CD8-positive, alpha-beta memory T cell (primary cell): ENCODE data around the gene VEZF1. TPM values are rescaled to one million over a fixed set of nuclear protein-coding genes. Genes with fewer than 3 reads are reported as not detected.

Experiments
- CTCF ChIA-PET: fragments of 350-600 bp; sonication (Branson Sonifier 250); formaldehyde crosslinking; loops from one replicate; lab custom pipeline; 2021; ENCODE audit warnings: antibody characterized with exemption; lab: Charles Lee
- POLR2A ChIA-PET: fragments of 350-600 bp; sonication (Branson Sonifier 250); formaldehyde crosslinking; loops from one replicate; lab custom pipeline; 2021; ENCODE audit warnings: antibody characterized with exemption; lab: Charles Lee
- DNase-seq, 5 donors: peaks; one replicate each; pipeline versions ENCODE4 v3.0.0 to v3.0.0-alpha.2; 2020 to 2022; ENCODE audit warnings: mixed read lengths in 1 of 5
- H3K27ac ChIP-seq: one replicate; pipeline ENCODE4 v1.7.0; 2013; ENCODE audit warnings: low read depth, mild to moderate bottlenecking, low read length, moderate library complexity
- H3K27me3 ChIP-seq: 2 replicates; pipeline ENCODE4 v1.7.0; 2013; ENCODE audit warnings: low read length, mild to moderate bottlenecking; ENCODE audit not compliant: insufficient read depth, poor library complexity, severe bottlenecking
- H3K36me3 ChIP-seq: 2 replicates; pipeline ENCODE4 v1.7.0; 2013; ENCODE audit warnings: mild to moderate bottlenecking, low read length, moderate library complexity; ENCODE audit not compliant: insufficient read depth
- H3K4me1 ChIP-seq: 2 replicates; pipeline ENCODE4 v1.7.0; 2013; ENCODE audit warnings: mild to moderate bottlenecking, low read length, moderate library complexity; ENCODE audit not compliant: insufficient read depth
- H3K4me3 ChIP-seq: 2 replicates; pipeline ENCODE4 v1.7.0; 2013; ENCODE audit warnings: mild to moderate bottlenecking, low read length
- H3K9me3 ChIP-seq: 2 replicates; pipeline ENCODE4 v1.7.0; 2013; ENCODE audit warnings: mild to moderate bottlenecking, low read length
- H3K27ac Mint-ChIP-seq, 8 donors: one replicate each; pipeline ENCODE4 v1.8.0; 2020 to 2021; ENCODE audit warnings: mixed read lengths in 8 of 8, mild to moderate bottlenecking in 6 of 8, inconsistent platforms in 3 of 8, moderate library complexity in 3 of 8
- H3K27me3 Mint-ChIP-seq, 2 donors: one replicate each; pipeline ENCODE4 v1.8.0; 2020 to 2021; ENCODE audit warnings: mixed read lengths in 2 of 2, mild to moderate bottlenecking in 1 of 2, moderate library complexity in 1 of 2
- H3K36me3 Mint-ChIP-seq, 3 donors: one replicate each; pipeline ENCODE4 v1.8.0; 2020 to 2021; ENCODE audit warnings: mixed read lengths in 3 of 3, inconsistent platforms in 1 of 3, mild to moderate bottlenecking in 1 of 3
- H3K4me1 Mint-ChIP-seq, 3 donors: one replicate each; pipeline ENCODE4 v1.8.0; 2020 to 2021; ENCODE audit warnings: mixed read lengths in 3 of 3, inconsistent platforms in 1 of 3, mild to moderate bottlenecking in 1 of 3
- H3K4me3 Mint-ChIP-seq, 7 donors: one replicate each; pipeline ENCODE4 v1.8.0; 2020 to 2021; ENCODE audit warnings: mixed read lengths in 7 of 7, mild to moderate bottlenecking in 6 of 7, moderate library complexity in 4 of 7, inconsistent platforms in 2 of 7
- H3K9me3 Mint-ChIP-seq, 5 donors: one replicate each; pipeline ENCODE4 v1.8.0; 2020 to 2022; ENCODE audit warnings: mixed read lengths in 5 of 5, mild to moderate bottlenecking in 3 of 5, moderate library complexity in 2 of 5, inconsistent platforms in 1 of 5
- polyA plus RNA-seq: library from polyadenylated mRNA; unstranded; fragments of 300-500 nt; fragmentation: Illumina TruSeq; gene quantifications from one replicate; pipeline ENCODE4 v1.2.3, GENCODE V29; 2021
- total RNA-seq, 2 experiments: library from RNA; stranded (reverse); gene quantifications; one replicate each; pipeline ENCODE4 v1.2.3, GENCODE V29; 2021

The VEZF1 gene, protein sequence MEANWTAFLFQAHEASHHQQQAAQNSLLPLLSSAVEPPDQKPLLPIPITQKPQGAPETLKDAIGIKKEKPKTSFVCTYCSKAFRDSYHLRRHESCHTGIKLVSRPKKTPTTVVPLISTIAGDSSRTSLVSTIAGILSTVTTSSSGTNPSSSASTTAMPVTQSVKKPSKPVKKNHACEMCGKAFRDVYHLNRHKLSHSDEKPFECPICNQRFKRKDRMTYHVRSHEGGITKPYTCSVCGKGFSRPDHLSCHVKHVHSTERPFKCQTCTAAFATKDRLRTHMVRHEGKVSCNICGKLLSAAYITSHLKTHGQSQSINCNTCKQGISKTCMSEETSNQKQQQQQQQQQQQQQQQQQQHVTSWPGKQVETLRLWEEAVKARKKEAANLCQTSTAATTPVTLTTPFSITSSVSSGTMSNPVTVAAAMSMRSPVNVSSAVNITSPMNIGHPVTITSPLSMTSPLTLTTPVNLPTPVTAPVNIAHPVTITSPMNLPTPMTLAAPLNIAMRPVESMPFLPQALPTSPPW
- total RNA-seq (10 to 100 TPM; 29.1 to 29.5 TPM), polyA plus RNA-seq (50.8 TPM)

DNA sequence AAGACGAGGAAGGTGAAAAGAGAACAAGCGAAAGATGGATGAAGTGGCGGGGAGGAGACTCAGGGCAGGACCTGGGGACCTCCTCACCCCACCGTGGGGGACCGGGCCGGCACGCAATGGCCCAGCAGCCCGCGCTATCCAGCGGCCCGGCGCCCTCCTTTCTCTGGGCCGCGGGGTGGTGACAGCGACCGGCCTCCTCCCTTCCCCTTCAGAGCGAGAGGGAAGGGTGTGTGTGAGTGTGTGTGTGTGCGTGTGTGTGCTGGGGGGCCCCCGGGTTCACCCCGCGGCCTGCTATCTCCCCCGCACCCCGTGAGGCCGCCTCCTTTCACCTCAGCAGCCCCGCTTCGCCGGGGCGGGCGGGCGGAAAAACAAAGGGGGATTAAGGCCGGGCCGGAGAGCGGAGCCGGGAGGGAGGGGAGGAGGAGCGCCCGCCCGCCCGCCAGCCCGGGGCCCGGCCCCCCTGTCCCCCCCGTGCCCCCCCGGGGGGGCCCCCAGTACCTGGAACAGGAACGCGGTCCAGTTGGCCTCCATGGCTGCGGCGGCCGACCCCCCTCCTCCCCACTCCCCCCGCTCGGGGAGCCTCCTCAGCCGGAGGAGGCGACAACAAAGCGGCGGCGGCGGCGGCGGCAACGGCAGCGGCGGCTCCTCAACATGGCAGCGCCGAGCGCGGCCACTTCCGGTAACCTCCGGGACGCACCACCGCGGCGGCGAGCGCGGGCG, at the start of gene VEZF1:
TSS of gene VEZF1 (minus strand) at position 674 of the 720 bp plus-strand sequence. CDS start at position 531, 143 bp downstream.
- peak within 1 kb of the TSS; percentile 84 for H3K4me3 ChIP-seq
- CTCF ChIA-PET: interaction anchor here (1.1 to 3.2 kb wide), 4 partner anchors 9 to 19 kb away, joined by 3 to 18 read pairs (median 7); partner anchors contain the start of gene SRSF1

DNA sequence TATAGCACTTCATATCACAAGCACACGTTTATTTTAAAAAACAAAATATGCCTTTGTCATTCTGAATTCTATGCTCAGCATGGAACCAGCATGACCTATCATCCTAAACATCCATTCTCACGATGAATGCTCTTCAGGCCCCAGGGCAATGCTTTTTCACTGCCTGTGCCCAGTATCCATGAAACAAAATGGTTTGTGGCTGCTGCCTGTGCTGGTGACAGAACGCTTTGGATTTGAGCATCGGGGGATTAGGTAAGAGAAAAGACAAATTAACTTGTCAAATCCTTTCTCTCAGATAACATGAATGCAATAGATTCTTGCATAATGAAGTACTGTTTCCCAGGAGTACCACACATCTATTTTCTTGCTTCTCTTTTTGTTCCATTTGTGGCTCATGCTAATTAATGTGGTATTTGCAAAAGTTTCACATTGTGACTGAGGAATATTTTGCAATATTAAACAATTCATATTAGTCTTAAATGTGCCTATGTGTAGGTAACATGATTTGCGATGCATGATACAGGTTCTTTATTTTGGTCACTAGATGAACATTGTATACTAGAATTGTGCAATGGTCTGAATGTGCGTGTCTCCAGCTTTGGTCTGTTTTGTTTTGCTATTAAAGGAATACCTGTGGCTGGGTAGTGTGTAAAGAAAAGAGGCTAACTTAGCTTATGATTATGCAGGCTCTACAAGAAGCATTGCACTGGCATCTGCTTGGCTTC, 44.8 kb upstream of the VEZF1 start:
- H3K4me1 Mint-ChIP-seq: no peaks in the 10 kb centered on the region
- H3K27me3 Mint-ChIP-seq: peaks cover 15 to 34% of the 10 kb centered on the region in 2 donors
- Histone ChIP-seq H3K9me3 (no peaks in the 10 kb centered on the region), H3K4me1 (no peaks in the 10 kb centered on the region), H3K4me3 (no peak overlapping the region), H3K36me3 (no peaks in the 10 kb centered on the region), H3K27ac (no peak overlapping the region), H3K27me3 (no peaks in the 10 kb centered on the region)
- no peak overlapping the region for H3K27ac Mint-ChIP-seq
- POLR2A ChIA-PET: no interaction called here
- no peaks in the 10 kb centered on the region for H3K9me3 Mint-ChIP-seq
- DNase-seq: no peak
- no peaks in the 10 kb centered on the region for H3K36me3 Mint-ChIP-seq
- CTCF ChIA-PET: no interaction called here
- H3K4me3 Mint-ChIP-seq: no peak overlapping the region

More for the DNA sequence above, at the start of gene VEZF1:
- H3K4me1 ChIP-seq: peaks cover 48% of the 10 kb centered on the region
- peak within 1 kb of the TSS; percentile 59 for H3K27ac ChIP-seq
- DNase-seq: peak; percentile 68 to 85 (median 75)
- Mint-ChIP-seq H3K4me3 (peak within 1 kb of the TSS; percentile 94 to 98 (median 94)), H3K27me3 (peaks cover 0 to 2% of the 10 kb centered on the region in 2 donors), H3K4me1 (peaks cover 59 to 67% (median 62%) of the 10 kb centered on the region in 3 donors), H3K27ac (peak within 1 kb of the TSS; percentile 87 to 96 (median 94)), H3K36me3 (peaks cover 0 to 38% (median 0%) of the 10 kb centered on the region in 3 donors), H3K9me3 (no peaks in the 10 kb centered on the region)
- H3K9me3 ChIP-seq: no peaks in the 10 kb centered on the region
- H3K36me3 ChIP-seq: peaks cover 4% of the 10 kb centered on the region
- POLR2A ChIA-PET: interaction anchor here (0.7 to 1.8 kb wide), 5 partner anchors 11 to 127 kb away, joined by 3 to 18 read pairs (median 6); partner anchors contain the start of gene SRSF1
- H3K27me3 ChIP-seq: no peaks in the 10 kb centered on the region

DNA sequence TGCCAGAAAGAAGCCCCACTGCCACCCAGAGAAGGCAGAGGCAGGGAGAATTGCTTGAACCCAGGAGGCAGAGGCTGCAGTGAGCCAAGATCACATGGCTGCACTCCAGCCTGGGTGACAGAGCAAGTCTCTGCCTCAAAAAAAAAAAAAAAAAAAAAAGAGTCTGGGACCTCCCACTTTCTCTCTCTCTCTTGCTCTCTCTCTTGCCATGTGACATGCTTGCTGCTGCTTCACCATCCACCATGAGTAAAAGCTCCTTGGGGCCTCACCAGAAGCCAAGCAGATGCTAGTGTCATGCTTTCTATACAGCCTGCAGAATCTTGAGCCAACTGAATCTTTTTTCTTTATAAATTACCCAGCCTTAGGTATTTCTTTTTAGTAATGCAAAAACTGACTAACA, 40.5 kb upstream of the VEZF1 start:
- CTCF ChIA-PET: no interaction called here
- no peaks in the 10 kb centered on the region for H3K9me3 ChIP-seq
- H3K27ac ChIP-seq: no peak overlapping the region
- no peaks in the 10 kb centered on the region for H3K4me1 Mint-ChIP-seq
- H3K27ac Mint-ChIP-seq: no peak overlapping the region
- H3K27me3 ChIP-seq: no peaks in the 10 kb centered on the region
- H3K4me3 Mint-ChIP-seq: no peak overlapping the region
- H3K9me3 Mint-ChIP-seq: no peaks in the 10 kb centered on the region
- POLR2A ChIA-PET: no interaction called here
- no peaks in the 10 kb centered on the region for H3K36me3 Mint-ChIP-seq
- no peak for DNase-seq
- H3K36me3 ChIP-seq: no peaks in the 10 kb centered on the region
- H3K4me1 ChIP-seq: no peaks in the 10 kb centered on the region
- peaks cover 17 to 51% of the 10 kb centered on the region in 2 donors for H3K27me3 Mint-ChIP-seq
- H3K4me3 ChIP-seq: no peak overlapping the region

DNA sequence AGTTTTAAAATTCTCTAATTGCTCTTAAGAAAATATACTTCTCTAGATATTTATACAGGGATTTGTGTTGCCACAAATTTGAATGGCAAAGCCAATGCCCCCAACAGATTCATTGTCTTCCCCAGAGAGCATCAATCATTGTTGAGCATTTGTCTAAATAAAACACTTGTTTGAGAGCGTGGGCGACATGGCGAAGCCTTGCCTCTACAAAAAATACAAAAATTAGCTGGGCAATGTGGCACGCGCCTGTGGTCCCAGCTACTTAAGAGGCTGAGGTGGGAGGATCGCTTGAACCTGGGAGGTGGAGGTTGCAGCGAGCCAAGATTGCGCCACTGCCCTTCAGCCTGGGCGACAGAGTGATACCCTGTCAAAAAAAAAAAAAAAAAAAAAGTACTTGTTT, 32.3 kb upstream of the VEZF1 start:
- H3K4me1 Mint-ChIP-seq: no peaks in the 10 kb centered on the region
- H3K36me3 Mint-ChIP-seq: no peaks in the 10 kb centered on the region

DNA sequence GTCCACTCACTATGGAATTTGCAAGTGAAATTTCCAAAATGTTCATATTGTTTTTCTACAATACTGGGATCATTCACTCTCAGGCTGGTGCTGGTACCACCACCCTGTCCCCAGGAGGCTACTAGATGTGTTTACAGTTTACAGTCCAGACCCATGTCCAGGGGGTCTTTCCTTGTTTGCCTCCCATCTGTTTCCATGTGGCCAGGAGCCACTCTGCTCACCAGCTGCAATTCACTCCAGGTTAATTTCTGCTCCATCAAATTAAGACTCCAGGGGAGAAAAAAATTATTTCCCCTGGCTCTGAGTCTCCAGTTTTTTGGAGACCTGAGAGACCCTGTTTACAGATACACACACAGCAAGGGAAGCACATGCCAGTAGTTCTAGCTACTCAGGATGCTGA, 31.5 kb upstream of the VEZF1 start:
- ChIA-PET CTCF (interaction anchor here (1.2 kb wide), 1 partner anchor 20 kb away, joined by 3 read pairs; no protein-coding TSS in a partner anchor), POLR2A (no interaction called here)
- H3K36me3 ChIP-seq: no peaks in the 10 kb centered on the region
- no peaks in the 10 kb centered on the region for H3K9me3 ChIP-seq
- H3K27ac Mint-ChIP-seq: no peak overlapping the region
- no peaks in the 10 kb centered on the region for H3K4me1 ChIP-seq
- H3K4me3 Mint-ChIP-seq: no peak overlapping the region
- H3K4me3 ChIP-seq: no peak overlapping the region
- H3K9me3 Mint-ChIP-seq: no peaks in the 10 kb centered on the region
- H3K27ac ChIP-seq: no peak overlapping the region
- H3K4me1 Mint-ChIP-seq: no peaks in the 10 kb centered on the region
- no peak for DNase-seq
- peaks cover 9 to 40% of the 10 kb centered on the region in 2 donors for H3K27me3 Mint-ChIP-seq
- no peaks in the 10 kb centered on the region for H3K36me3 Mint-ChIP-seq
- peaks cover 4% of the 10 kb centered on the region for H3K27me3 ChIP-seq

More for the DNA sequence above, 32.3 kb upstream of the VEZF1 start:
- no peak overlapping the region for H3K4me3 Mint-ChIP-seq
- Histone ChIP-seq H3K27ac (no peak overlapping the region), H3K36me3 (no peaks in the 10 kb centered on the region), H3K4me3 (no peak overlapping the region), H3K27me3 (peaks cover 4% of the 10 kb centered on the region), H3K4me1 (no peaks in the 10 kb centered on the region), H3K9me3 (no peaks in the 10 kb centered on the region)
- DNase-seq: no peak
- ChIA-PET CTCF (no interaction called here), POLR2A (no interaction called here)
- no peak overlapping the region for H3K27ac Mint-ChIP-seq
- H3K9me3 Mint-ChIP-seq: no peaks in the 10 kb centered on the region
- H3K27me3 Mint-ChIP-seq: peaks cover 12 to 45% of the 10 kb centered on the region in 2 donors

DNA sequence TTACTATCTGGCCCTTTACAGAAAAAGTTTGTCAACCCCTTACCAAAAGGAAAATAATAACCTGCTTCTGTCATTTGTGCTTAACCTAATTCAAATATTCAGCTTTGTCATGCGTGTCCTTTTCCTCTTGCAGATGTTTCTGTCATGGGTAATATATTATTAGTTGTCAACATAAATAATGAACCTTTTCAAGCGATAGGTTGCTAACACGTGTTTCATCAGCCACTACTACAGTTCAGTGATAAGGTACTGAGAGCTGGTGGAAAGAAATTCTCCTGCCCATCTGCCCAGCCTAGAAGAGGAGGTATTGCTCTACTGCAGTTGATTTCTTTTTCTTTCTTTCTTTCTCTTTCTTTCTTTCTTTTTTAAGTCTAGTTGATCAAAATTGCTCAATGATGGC, 31.0 kb upstream of the VEZF1 start:
- ChIA-PET POLR2A (no interaction called here), CTCF (interaction anchor here (1.2 kb wide), 1 partner anchor 19 kb away, joined by 3 read pairs; no protein-coding TSS in a partner anchor)
- Mint-ChIP-seq H3K4me1 (no peaks in the 10 kb centered on the region), H3K27me3 (peaks cover 6 to 38% of the 10 kb centered on the region in 2 donors), H3K27ac (no peak overlapping the region), H3K9me3 (no peaks in the 10 kb centered on the region), H3K4me3 (no peak overlapping the region), H3K36me3 (no peaks in the 10 kb centered on the region)
- Histone ChIP-seq H3K27ac (no peak overlapping the region), H3K9me3 (no peaks in the 10 kb centered on the region), H3K36me3 (no peaks in the 10 kb centered on the region), H3K27me3 (peaks cover 4% of the 10 kb centered on the region), H3K4me1 (no peaks in the 10 kb centered on the region), H3K4me3 (no peak overlapping the region)
- no peak for DNase-seq

DNA sequence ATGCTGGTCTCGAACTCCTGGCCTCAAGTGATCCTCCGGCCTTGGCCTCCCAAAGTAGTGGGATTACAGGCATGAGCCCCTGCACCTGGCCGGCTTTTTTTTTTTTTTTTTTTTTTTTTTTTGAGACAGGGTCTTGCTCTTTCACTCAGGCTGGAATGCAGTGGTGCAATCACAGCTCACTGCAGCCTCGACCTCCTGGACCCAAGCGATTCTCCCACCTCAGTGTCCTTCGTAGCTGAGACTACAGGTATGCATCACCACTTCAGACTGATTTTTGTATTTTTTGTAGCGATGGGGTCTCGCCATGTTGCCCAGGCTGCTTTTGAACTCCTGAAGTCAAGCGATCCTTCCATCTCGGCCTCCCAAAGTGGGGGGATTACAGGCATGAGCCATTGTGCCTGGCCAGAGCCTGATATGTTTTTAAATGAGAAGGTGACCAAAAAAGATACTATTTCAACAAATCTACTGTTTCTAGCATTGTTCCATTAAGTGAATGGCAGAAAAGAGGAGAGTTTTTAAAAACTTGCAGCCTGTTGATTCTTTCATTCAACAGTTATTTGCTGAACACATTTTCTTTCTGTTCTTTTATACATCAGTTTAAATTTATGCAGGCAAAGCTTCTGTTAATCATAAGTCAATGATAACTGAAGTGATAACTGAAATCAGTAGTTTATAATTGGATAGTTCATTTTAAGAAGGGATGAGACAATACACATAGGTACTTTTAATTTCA, 22.2 kb upstream of the VEZF1 start:
- POLR2A ChIA-PET: no interaction called here
- H3K36me3 Mint-ChIP-seq: peaks cover 3 to 27% (median 9%) of the 10 kb centered on the region in 3 donors
- peak overlapping the region in 2 of 7 donors; percentile 3 to 22 for H3K4me3 Mint-ChIP-seq
- H3K27me3 Mint-ChIP-seq: peaks cover 6 to 15% of the 10 kb centered on the region in 2 donors
- CTCF ChIA-PET: interaction anchor here (1.0 to 1.6 kb wide), 2 partner anchors 13 to 118 kb away, joined by 3 to 5 read pairs; no protein-coding TSS in a partner anchor
- Histone ChIP-seq H3K36me3 (peaks cover 7% of the 10 kb centered on the region), H3K4me3 (no peak overlapping the region), H3K27me3 (no peaks in the 10 kb centered on the region), H3K4me1 (peaks cover 15% of the 10 kb centered on the region), H3K27ac (no peak overlapping the region), H3K9me3 (no peaks in the 10 kb centered on the region)
- H3K9me3 Mint-ChIP-seq: no peaks in the 10 kb centered on the region
- peaks cover 23 to 28% (median 25%) of the 10 kb centered on the region in 3 donors for H3K4me1 Mint-ChIP-seq
- peak overlapping the region in 1 of 8 donors; percentile 51 for H3K27ac Mint-ChIP-seq
- no peak for DNase-seq
